Mesenchymal stem cell (in vitro differentiated cells and primary cell): ENCODE results near the gene SORL1.

ENCODE experiments used
- DNase-seq: peaks from one replicate; pipeline ENCODE4 v3.0.0-alpha.2; 2013
- H2AFZ ChIP-seq: one replicate; pipeline ENCODE4 v1.6.1; 2013; ENCODE audit warnings: low read depth, mild to moderate bottlenecking, control low read depth, inconsistent platforms, low read length, moderate library complexity
- H2AK5ac ChIP-seq: 2 replicates; pipeline ENCODE4 v1.6.1; 2013; ENCODE audit warnings: low read length, moderate library complexity, mild to moderate bottlenecking, inconsistent platforms; ENCODE audit not compliant: severe bottlenecking
- H2BK120ac ChIP-seq: one replicate; pipeline ENCODE4 v1.6.1; 2013; ENCODE audit warnings: low read depth, mild to moderate bottlenecking, inconsistent platforms, low read length, moderate library complexity
- H2BK12ac ChIP-seq, 2 experiments: one replicate each; pipeline ENCODE4 v1.6.1; 2013; ENCODE audit warnings: inconsistent platforms in 2 of 2, low read length in 2 of 2, mild to moderate bottlenecking in 2 of 2, moderate library complexity in 2 of 2, control low read depth in 1 of 2
- H2BK15ac ChIP-seq: one replicate; pipeline ENCODE4 v1.6.1; 2013; ENCODE audit warnings: mild to moderate bottlenecking, low read depth, inconsistent platforms; ENCODE audit not compliant: poor library complexity, severe bottlenecking
- H2BK5ac ChIP-seq: 2 replicates; pipeline ENCODE4 v1.6.1; 2013; ENCODE audit warnings: low read depth, mild to moderate bottlenecking, low read length, control low read depth, inconsistent platforms; ENCODE audit not compliant: poor library complexity, severe bottlenecking
- H3K14ac ChIP-seq, 2 experiments: one replicate each; pipeline ENCODE4 v1.6.1; 2013; ENCODE audit warnings: inconsistent platforms in 2 of 2, low read length in 2 of 2, control low read depth in 1 of 2, mild to moderate bottlenecking in 1 of 2, moderate library complexity in 1 of 2
- H3K18ac ChIP-seq, 2 experiments: one replicate each; pipeline ENCODE4 v1.6.1; 2013; ENCODE audit warnings: inconsistent platforms in 2 of 2, low read length in 2 of 2, control low read depth in 1 of 2, low read depth in 1 of 2, mild to moderate bottlenecking in 1 of 2
- H3K23ac ChIP-seq, 2 experiments: one replicate each; pipeline ENCODE4 v1.6.1; 2013; ENCODE audit warnings: inconsistent platforms in 2 of 2, low read length in 2 of 2, mild to moderate bottlenecking in 2 of 2, moderate library complexity in 2 of 2, control low read depth in 1 of 2
- H3K27ac ChIP-seq: 2 replicates; pipeline ENCODE4 v1.5.1; 2013; ENCODE audit warnings: mild to moderate bottlenecking, moderate library complexity, low read length, control low read depth, inconsistent platforms; ENCODE audit not compliant: poor library complexity, severe bottlenecking
- H3K27me3 ChIP-seq, 2 experiments: 2 replicates each; pipeline versions ENCODE4 v1.6.1 to v1.7.0; 2013; ENCODE audit warnings: low read length in 2 of 2, mild to moderate bottlenecking in 2 of 2, moderate library complexity in 2 of 2, control low read depth in 1 of 2, inconsistent platforms in 1 of 2; ENCODE audit not compliant: control insufficient read depth in 1 of 2, insufficient read depth in 1 of 2
- H3K36me3 ChIP-seq, 2 experiments: 2 replicates each; pipeline versions ENCODE4 v1.6.1 to v1.7.0; 2013; ENCODE audit warnings: low read length in 2 of 2, control low read depth in 1 of 2, inconsistent platforms in 1 of 2, low read depth in 1 of 2, mild to moderate bottlenecking in 1 of 2; ENCODE audit not compliant: insufficient read depth in 2 of 2, control insufficient read depth in 1 of 2
- H3K4ac ChIP-seq, 2 experiments: one replicate each; pipeline ENCODE4 v1.6.1; 2013; ENCODE audit warnings: inconsistent platforms in 2 of 2, low read length in 2 of 2, mild to moderate bottlenecking in 2 of 2, moderate library complexity in 2 of 2, control low read depth in 1 of 2, low read depth in 1 of 2
- H3K4me1 ChIP-seq: 2 replicates; pipeline ENCODE4 v1.6.1; 2013; ENCODE audit warnings: low read depth, low read length, control low read depth; ENCODE audit not compliant: control insufficient read depth, insufficient read depth
- H3K4me2 ChIP-seq: 2 replicates; pipeline ENCODE4 v1.6.1; 2013; ENCODE audit warnings: low read length, mild to moderate bottlenecking, inconsistent platforms; ENCODE audit not compliant: poor library complexity, severe bottlenecking
- H3K4me3 ChIP-seq, 2 experiments: 2 replicates each; pipeline versions ENCODE4 v1.5.1 to v1.7.0; 2013; ENCODE audit warnings: low read length in 2 of 2, mild to moderate bottlenecking in 2 of 2, control low read depth in 1 of 2, low read depth in 1 of 2; ENCODE audit not compliant: insufficient read depth in 1 of 2
- H3K79me1 ChIP-seq: replicated peaks from 2 replicates; pipeline ENCODE4 v1.6.1; 2013; ENCODE audit warnings: mild to moderate bottlenecking, control low read depth, low read length, inconsistent platforms; ENCODE audit not compliant: poor library complexity, severe bottlenecking
- H3K9ac ChIP-seq: 2 replicates; pipeline ENCODE4 v1.7.0; 2013; ENCODE audit warnings: mild to moderate bottlenecking, low read length, moderate library complexity
- H3K9me3 ChIP-seq: 2 replicates; pipeline ENCODE4 v1.7.0; 2013; ENCODE audit warnings: mild to moderate bottlenecking, low read length; ENCODE audit not compliant: control insufficient read depth
- H4K8ac ChIP-seq: one replicate; pipeline ENCODE4 v1.6.1; 2013; ENCODE audit warnings: inconsistent platforms, mild to moderate bottlenecking, low read length, moderate library complexity
- H4K91ac ChIP-seq: one replicate; pipeline ENCODE4 v1.6.1; 2013; ENCODE audit warnings: mild to moderate bottlenecking, low read length, inconsistent platforms
- WGBS: methylation state at CpG from one replicate; pipeline ENCODE4 v1.1.7; 2013; ENCODE audit warnings: mixed read lengths; 5-methylcytosine and 5-hydroxymethylcytosine counted together

The SORL1 gene

DNA sequence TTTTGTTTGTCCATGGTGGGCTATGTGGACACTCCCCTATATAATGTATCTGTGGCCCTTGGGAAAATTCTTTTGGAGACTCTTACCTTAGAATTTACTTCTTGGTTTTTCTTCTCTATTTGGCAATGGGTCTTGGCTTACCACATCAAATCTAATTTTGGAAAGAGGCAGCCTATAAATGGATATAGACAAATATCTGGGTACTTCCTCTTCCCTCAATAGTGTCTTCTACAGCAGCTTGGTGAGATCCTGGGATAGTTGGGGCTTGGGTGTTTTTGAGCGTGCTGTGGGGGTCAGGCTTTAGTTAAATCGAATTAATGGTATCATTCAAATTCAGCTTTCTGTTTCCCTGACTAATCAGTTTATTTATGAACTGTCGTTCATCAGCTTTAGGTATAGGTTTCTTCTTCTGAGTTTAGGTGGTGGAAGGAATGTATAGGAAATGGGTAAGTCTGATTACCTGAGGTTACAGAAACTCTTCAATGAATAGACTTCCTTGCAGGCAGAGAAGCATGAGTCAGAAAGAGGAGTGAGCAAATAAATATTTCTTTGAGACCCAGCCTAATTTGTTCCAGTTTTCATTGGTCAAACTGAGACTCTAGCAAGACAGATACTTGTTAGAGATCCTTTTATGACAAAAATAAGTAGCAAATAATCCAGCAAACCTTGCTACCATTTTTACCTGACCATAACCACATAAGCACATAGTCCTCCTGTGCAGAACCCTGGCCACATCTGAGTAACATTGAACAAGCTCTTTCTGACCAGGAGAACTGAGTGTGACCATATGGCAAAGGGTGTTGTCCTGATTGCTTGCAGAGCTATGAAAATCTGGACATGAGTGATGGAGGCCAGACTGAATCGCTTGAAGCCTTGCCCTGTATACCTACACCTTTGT lies 69.3 kb downstream of the SORL1 start:
- peaks cover 6% of the 10 kb centered on the region for H3K9me3 ChIP-seq
- DNase-seq, result no peak
- H3K9ac ChIP-seq, result no peak overlapping the region
- WGBS, result 98% methylated on average over 3 of the region's 4 CpGs
- H3K4me1 ChIP-seq, result no peaks in the 10 kb centered on the region
- no peaks in the 10 kb centered on the region for H3K79me1 ChIP-seq
- H3K23ac ChIP-seq, result no peak overlapping the region
- no peak overlapping the region for H3K4ac ChIP-seq
- H3K27me3 ChIP-seq, result no peaks in the 10 kb centered on the region
- H3K36me3 ChIP-seq, result no peaks in the 10 kb centered on the region
- no peak overlapping the region for H2BK15ac ChIP-seq
- no peak overlapping the region for H2AFZ ChIP-seq
- no peak overlapping the region for H3K27ac ChIP-seq
- H3K14ac ChIP-seq, result no peak overlapping the region
- H4K91ac ChIP-seq, result no peak overlapping the region
- H3K4me3 ChIP-seq, result no peak overlapping the region
- no peak overlapping the region for H2AK5ac ChIP-seq
- H2BK12ac ChIP-seq, result no peak overlapping the region
- H2BK120ac ChIP-seq, result no peak overlapping the region
- no peak overlapping the region for H3K18ac ChIP-seq
- no peak overlapping the region for H2BK5ac ChIP-seq
- H4K8ac ChIP-seq, result no peak overlapping the region
- H3K4me2 ChIP-seq, result no peak overlapping the region

DNA sequence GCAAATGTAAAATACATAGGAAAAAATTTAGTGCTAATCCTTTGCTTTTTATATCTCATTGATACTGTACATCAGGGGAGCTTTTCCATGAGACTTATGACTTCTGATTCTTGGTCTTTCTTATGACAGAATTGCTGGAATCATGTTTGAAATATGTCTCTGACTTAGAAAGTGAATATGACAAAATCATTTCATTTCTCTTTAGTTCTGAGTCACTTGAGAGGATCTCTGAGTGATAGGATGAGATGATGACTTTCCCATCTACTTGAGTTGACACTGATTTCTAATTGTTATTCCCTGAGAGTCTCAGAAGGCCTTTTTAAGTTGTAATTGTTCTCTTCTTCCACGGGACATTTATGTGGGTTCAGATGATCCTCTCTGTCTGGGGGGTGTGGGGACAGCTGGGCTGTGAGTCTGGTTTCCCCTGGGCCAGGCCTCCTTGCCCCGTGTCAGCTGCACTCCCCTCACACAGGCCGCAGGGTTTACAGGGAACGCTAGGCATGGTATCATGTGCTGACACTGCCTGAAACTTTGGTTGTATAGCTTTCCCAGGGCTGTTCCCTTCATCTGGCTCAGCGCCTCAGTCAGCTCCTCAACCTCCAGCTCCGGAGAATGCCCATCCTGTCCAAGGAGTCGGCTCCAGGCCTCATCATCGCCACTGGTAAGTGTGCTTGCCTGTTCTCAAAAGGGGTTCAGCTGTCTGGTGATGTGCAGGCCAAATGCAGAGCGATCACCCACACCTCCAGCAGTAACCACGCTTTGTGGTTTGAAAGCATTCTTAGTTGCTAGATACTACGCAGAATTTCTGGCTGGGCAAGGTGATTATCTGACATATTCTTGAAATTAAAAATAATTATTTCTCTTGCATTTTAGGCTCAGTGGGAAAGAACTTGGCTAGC lies 70.2 kb downstream of the SORL1 start:
- Histone ChIP-seq H3K27ac (no peak overlapping the region), H3K4me3 (no peak overlapping the region), H3K79me1 (no peaks in the 10 kb centered on the region), H3K4ac (no peak overlapping the region), H4K8ac (no peak overlapping the region), H3K14ac (no peak overlapping the region), H3K36me3 (no peaks in the 10 kb centered on the region), H3K4me1 (no peaks in the 10 kb centered on the region), H3K23ac (no peak overlapping the region), H2AFZ (no peak overlapping the region), H4K91ac (no peak overlapping the region), H3K4me2 (no peak overlapping the region), H2BK120ac (no peak overlapping the region), H2BK12ac (no peak overlapping the region), H2AK5ac (no peak overlapping the region), H3K18ac (no peak overlapping the region), H3K9ac (no peak overlapping the region), H3K9me3 (peaks cover 6% of the 10 kb centered on the region), H2BK5ac (no peak overlapping the region), H2BK15ac (no peak overlapping the region), H3K27me3 (no peaks in the 10 kb centered on the region)
- DNase-seq, result no peak
- WGBS, result 95% methylated on average over 11 of the region's 11 CpGs

DNA sequence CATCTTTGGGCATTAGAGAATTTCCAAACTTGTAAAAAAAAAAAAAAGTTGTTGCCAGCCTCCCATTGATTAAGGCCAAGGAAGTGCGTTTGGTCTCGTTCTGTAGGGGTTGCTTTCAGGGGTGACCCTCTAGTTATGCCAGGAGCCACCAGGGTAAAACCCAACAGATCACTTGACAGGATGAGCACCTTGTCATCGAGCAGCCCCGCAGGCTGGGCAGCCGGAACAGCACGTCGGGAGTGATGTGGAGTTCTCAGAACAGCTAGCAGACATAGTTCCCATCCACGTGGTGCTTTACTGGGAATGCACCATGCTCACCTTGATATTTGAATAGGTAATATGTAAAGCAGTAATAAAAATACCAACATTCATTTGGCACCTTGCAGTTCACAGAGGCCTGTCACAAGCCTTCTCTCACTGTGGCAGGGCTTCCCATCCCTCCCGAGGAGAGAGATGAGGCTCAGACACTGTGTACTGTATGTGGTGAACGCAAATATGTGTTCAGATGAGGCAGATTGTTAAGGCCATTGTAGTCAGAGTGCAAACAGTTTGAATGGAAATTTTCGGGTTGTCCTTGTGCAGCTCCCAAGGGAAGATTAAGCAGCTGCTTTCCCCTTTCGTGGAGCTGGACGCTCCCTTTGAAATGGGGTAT lies 71.6 kb downstream of the SORL1 start:
- 85% methylated on average over 12 of the region's 13 CpGs for WGBS

More for the DNA sequence above, 71.6 kb downstream of the SORL1 start:
- Histone ChIP-seq H3K4me1 (no peaks in the 10 kb centered on the region), H3K79me1 (no peaks in the 10 kb centered on the region), H2BK15ac (no peak overlapping the region), H2BK120ac (no peak overlapping the region), H2BK5ac (no peak overlapping the region), H3K23ac (no peak overlapping the region), H3K4ac (no peak overlapping the region), H4K91ac (no peak overlapping the region), H3K9me3 (peaks cover 8% of the 10 kb centered on the region), H3K27me3 (no peaks in the 10 kb centered on the region), H4K8ac (no peak overlapping the region), H3K36me3 (no peaks in the 10 kb centered on the region), H2AK5ac (no peak overlapping the region), H3K27ac (no peak overlapping the region), H2AFZ (no peak overlapping the region), H3K18ac (peak overlapping the region in 1 of 2 experiments; percentile 11), H2BK12ac (no peak overlapping the region), H3K14ac (no peak overlapping the region), H3K9ac (no peak overlapping the region), H3K4me3 (no peak overlapping the region), H3K4me2 (no peak overlapping the region)
- DNase-seq, result no peak
